Hindlimb muscle (tissue), 1 donor: ENCODE data around the gene GOLGA6L7. TPM values are rescaled to one million over a fixed set of nuclear protein-coding genes. Genes with fewer than 3 reads are reported as not detected.
"Not testable (repeated sequence)": the region's sequence is repeated elsewhere in the genome, so short reads cannot be mapped to it uniquely, and the experiment has no call there.

Experiments
- DNase-seq: peaks from one replicate; pipeline ENCODE4 v3.0.0-alpha.2; 2013
- polyA plus RNA-seq: library from polyadenylated mRNA; unstranded; fragments of 120-200 nt; gene quantifications from one replicate; pipeline ENCODE4 v1.2.1, GENCODE V29; 2013; ENCODE audit not compliant: insufficient read length

GOLGA6L7 gene
- polyA plus RNA-seq = not detected

GRCh38 chr15:28848521-28848920 is at the start of gene GOLGA6L7:
GOLGA6L7 (minus strand) TSS chr15:28848644; CDS start chr15:28848549, 95 bp downstream.
- DNase-seq = not testable (repeated sequence)

- DNase-seq = no peak
These were observed 49.6 kb upstream of the GOLGA6L7 start for GRCh38 chr15:28897861-28898585.

GRCh38 chr15:28896951-28897350 is 48.5 kb upstream of the GOLGA6L7 start:
- no peak for DNase-seq

DNA sequence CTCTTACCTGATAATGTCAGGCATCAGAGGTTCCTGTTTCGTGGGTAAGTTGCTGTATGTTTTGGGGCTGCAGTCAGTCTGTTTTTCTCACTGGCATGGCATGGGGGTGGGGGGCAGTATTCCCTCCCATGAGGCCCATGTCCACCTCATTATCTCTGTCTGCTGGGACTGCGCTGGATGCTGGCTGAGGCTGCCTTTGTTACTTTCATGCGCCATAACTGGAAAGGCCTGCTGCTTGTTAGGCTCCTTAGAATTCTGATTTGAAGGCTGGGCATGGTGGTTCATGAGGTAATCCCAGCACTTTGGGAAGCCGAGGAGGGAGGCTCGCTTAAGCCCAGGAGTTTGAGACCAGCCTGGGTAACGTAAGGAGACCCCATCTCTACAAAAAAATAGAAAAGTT is 47.1 kb upstream of the GOLGA6L7 start:
- no peak for DNase-seq

DNA sequence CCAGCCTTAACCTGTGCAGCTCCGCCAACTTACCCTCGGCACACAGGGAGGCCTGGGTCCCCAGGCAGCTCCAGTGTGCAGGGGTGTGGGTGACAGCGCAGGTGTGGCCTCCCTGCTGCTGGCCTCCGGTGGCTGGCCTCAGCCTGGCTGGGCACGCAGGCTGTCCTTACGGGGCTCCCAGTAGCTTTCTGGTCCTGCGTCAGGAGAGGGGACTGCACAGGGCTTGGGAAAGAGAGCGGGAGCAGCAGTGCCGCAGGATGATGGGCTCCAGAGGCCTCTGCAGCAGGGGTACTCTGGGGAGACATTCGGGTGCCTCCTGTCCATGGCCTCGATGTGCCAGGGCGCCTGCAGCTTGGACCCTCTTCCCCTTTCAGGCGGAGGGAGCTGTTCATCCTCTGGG is 46.7 kb upstream of the GOLGA6L7 start:
- DNase-seq = no peak

- no peak for DNase-seq
These were observed 46.2 kb upstream of the GOLGA6L7 start for GRCh38 chr15:28894631-28895030.

DNA sequence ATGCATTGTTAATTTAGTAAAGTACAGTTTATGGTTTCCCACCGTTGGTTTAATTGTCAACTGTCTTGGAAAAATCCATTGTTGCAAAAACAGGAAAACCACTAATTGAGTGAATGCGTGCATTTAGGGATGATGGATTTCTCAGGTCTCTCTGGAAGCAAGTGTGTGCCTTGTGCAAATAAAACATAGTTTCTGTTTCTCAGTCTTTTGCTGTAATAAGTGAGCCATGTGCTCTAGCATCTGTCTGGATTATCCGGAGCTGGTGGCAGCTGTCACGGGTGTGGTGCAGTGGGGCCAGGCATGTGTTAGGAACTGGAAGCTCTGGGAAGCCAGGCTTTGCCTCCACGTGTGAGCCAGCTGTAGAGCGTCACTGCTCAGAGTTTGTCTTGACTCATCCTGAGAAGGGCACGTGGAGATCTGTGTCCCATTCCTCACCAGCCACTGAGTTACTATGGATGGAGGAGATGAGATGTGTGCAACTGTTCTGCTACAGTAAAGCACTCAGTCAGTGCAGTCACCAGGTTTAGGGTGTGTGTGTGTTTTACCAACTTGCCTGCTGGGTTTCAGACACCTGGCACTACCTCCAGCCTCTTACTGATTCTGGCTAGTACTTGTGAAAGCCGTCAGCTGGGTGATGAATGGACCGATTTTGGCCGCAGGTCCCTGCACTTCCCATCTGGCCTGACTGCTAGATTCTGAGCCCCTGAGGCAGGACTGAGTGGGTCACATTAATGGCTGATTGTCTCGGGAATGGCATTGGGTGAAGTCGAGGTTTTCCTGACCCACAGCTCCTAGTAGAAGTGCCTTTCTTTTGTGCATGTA is 44.6 kb upstream of the GOLGA6L7 start:
- DNase-seq = no peak

DNA sequence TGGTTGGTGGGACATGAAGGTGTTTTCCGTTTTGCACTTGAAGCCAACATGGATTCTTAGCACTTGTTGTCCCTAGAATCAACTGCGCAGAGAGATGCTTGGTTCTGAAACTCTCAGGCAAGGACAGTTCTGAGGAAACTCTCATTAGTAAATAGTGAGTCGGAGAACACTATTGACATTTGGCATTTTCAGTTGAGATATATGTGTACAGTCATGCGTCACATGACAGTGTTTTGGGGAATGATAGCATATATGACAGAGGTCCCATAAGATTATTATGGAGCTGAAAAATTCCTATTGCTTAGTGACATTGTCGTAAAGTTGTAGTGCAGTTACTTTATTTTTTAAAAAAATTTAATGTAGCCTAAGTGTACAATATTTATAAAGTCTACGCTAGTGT is 43.1 kb upstream of the GOLGA6L7 start:
- no peak for DNase-seq

DNA sequence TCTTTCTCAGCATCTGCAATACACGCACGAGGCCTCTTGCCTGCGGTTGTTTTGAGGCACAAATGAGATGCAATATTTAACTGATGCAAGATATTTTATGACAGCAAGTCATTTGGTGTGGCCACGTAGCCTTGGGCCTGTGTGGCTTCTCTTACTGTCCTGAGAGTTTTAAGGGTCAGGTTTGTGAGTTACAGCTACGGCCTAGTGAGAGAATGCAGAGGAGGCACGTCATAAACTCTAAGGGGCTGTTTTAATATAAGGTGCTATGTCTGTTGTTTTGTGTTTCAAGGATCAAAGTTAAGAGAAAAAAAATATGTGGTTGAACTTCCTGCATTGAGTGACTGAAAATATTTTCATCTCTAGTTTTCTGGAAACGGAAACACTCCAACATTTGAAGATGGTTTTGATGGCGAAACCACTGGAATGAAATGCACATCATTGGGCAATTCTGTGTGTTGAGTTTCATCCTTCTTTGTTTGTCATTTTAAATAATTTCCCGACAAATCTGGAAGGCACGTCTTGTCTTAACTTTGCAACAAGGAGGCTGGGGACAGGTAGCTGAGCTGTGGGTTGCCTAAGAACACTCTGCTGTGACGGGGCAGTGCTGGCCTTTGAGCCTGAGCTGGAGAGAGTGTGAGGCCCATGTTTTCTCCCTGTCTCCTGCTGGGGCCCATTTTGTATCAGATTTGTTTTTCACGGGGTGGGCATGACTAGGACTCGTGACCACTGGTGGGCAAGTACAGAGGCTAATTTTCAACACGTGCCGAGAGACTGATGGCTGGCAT is 42.5 kb upstream of the GOLGA6L7 start:
- DNase-seq = no peak

DNA sequence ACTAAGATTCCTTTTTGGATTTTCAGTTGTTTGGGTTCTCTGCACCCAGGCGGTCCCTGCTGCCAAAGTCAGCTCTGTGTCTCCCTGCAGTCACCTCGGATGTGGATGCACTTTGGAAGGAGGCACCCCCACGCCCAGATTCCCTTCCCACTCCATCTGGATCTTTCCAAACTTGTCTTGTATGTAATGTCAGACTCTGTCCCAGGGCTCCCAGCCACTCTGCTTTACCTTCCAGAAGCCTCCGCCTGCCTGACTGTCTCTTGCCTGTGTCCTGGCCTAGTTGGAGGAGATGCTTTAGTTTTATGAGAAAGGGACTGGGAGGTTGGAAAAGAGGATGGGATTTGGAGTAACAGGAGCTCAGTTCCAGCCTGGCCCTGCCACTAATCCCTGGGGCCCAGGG is 41.8 kb upstream of the GOLGA6L7 start:
- not testable (repeated sequence) for DNase-seq

DNA sequence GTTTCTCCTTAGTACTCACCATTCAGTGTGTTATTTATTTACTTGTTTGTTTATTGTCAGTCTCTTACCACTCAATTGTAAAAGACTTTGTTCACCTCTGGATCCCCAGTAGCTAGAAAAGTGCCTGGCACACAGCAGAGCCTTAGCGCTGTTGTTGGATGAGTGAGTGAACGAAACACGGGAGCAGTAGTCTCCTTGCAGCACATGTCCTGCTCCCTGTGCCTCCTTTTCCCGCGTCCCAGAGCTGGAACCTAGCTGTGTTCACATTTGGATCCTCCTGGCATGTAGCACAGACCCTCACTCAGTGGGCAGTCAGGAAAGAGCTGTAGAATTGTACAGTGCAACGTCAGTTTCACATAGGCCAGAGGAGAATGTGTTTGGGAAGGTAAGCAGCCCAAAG is 41.4 kb upstream of the GOLGA6L7 start:
- not testable (repeated sequence) for DNase-seq

DNA sequence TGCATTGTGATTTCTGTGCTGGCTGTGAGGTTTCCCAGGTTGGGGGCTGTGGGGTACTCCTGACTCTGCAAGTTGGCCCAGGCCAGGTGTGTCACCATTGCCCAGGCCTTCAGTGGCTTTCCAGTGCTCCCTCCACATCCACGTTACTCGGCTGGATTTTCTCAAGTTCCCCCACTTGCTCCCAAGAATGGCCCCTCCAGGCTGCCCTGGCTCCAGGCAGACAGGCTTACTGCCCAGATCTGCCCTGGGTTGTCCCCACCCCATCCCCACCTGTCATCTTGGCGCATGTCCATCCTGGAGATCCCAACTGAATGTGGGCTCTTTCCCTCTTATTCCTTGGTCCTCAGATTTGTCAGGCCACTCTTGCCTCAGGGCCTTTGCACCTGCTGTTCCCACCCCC is 40.9 kb upstream of the GOLGA6L7 start:
- DNase-seq = no peak

DNA sequence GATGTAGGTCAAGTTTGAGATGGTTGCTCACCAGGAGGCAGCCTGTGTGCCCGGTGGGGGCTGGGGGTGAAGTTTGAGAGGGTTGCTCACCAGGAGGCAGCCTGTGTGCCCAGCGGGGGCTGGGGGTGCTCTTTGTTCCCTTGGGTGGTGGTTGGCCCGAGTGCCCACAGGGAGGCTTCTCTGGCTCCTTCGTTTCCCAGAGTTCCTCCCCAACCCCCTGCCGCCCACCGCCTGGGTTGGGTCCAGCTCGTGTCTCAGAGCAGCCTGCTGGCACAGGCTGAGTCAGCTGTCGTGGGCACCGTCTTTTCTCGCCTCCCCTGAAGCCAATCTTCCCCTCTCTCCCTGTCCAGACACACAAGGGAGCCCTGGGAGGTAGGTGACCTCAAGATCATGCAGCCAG is 40.5 kb upstream of the GOLGA6L7 start:
- DNase-seq = no peak

- DNase-seq = no peak
These were observed 40.0 kb upstream of the GOLGA6L7 start for GRCh38 chr15:28888302-28888894.

GRCh38 chr15:28887339-28888174 is 39.1 kb upstream of the GOLGA6L7 start:
- no peak for DNase-seq

DNA sequence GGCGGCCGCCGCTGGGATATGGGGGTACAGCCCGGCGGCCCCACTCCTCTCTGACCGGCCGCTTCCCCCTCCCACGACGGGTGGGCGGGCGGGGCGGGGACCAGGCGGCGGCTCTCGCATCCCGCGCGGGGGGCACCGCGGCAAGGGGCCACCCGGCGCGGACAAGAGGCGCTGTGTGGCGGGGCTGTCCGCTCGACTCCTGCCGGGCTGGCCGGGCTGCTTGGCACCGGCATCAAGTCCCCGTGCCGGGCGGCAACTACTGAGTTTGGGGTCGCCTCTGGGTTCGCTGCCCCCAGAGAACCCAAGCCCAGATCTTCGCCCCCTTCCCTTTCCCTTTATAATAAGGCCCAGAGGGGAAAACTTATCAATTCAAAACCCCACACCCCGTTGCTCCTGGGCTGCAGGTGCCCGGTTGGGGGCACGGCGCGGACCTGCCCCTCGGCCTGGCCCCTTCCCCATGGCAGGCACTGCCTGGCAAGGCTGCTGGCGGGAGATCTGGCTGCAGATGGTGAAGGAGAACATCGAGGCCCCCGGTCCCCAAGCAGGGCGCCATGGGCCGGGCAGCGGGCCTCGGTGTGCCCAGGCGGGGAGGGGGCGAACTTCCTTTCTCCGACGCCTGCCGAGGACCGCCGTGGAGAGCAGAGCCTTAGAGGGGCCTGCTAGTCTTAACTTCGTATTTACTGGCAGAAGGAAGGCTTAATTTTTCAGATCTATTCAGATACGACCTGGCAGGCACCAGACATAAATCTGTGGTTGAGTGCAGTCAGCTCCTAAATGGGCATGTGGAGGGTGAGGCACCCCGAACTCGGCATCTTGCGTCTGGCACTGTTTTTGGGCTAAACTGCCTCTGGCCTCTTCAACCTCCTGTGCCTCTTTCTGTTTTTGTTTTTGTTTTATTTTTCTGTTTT is 38.2 kb upstream of the GOLGA6L7 start:
- no peak for DNase-seq

GRCh38 chr15:28885630-28886430 is 37.4 kb upstream of the GOLGA6L7 start, which contains the start of gene APBA2:
APBA2 (plus strand) TSS chr15:28885974; CDS start chr15:29053885, 167,911 bp downstream.
- DNase-seq = peak; percentile 36

GRCh38 chr15:28885128-28885629 is 36.7 kb upstream of the GOLGA6L7 start:
- DNase-seq = no peak
